Jurkat, Clone E6-1 (cell line): ENCODE data around the gene NLN.
"Not testable (repeated sequence)": the region's sequence is repeated elsewhere in the genome, so short reads cannot be mapped to it uniquely, and the experiment has no call there.

Experiments used
- DNase-seq: peaks from one replicate; pipeline ENCODE4 v3.0.0-alpha.2; 2011; ENCODE audit warnings: low read depth, low spot score
- H3K4me3 ChIP-seq: 2 replicates; pipeline ENCODE4 v1.5.1; 2011; ENCODE audit warnings: mild to moderate bottlenecking, low read length, control low read depth, moderate library complexity

The NLN gene

DNA sequence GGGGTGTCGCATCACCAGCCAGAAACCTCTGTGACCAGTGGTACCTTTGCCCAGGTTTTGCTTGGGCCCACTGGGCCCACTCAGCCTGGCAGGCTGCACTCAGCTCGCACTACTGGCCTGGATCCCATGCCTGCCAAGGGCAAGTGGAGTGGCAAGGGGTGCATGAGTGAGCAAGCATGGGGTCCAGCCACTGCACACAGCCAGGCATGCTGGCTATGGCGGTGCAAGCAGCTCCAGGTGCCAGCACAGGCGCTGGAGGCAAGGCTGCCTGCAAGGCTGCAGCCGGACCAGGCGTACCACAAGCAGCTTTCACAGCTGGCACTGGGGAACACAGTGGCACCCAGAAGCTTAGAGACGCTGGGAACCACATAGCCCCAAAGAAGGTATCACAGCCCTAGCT is 80.1 kb downstream of the NLN start:
- no peak overlapping the region for H3K4me3 ChIP-seq
- no peak for DNase-seq

DNA sequence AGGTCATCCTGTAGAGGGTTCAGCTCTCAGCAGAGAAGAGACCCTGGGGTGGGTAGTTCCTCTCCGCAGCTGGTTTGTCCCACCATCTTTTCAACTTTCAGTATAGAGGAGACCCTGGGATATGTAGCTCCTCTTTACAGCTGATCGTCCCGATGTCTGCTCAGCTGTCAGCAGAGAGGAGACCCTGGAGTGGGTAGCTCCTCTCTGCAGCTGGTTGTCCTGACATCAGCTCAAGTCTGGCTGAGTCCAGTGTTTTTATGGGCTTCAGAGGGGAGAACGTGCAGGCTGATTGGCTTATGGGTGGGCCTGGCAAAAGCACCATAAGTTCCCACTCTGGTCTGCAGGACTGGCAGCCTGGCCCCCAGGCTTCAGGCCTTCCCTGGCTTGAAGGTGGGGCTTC is 80.8 kb downstream of the NLN start:
- no peak for DNase-seq
- no peak overlapping the region for H3K4me3 ChIP-seq

GRCh38 chr5:65803699-65804391 is 81.8 kb downstream of the NLN start:
- peak; percentile 59 for DNase-seq
- H3K4me3 ChIP-seq: no peak overlapping the region

DNA sequence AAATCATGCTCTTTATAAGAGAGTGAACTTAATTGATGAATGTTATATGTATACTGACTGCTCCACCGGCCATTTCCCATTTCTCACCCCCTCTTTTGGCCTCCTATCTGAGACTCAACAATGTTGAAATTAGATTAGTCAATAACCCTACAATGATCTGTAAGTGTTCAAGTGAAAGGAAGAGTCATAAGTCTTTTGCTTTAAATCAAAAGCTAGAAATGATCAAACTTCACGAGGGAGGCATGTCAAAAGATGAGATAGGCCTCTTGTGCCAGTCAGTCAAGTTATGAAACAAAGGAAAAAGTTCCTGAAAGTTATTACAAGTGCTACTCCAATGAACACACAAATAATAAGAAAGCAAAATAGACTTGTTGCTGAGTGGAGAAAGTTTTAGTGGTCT is 83.1 kb downstream of the NLN start:
- H3K4me3 ChIP-seq: no peak overlapping the region
- DNase-seq: no peak

- DNase-seq, H3K4me3 ChIP-seq: not testable (repeated sequence)
Observed at GRCh38 chr5:65807494-65807893, 85.5 kb downstream of the NLN start.

DNA sequence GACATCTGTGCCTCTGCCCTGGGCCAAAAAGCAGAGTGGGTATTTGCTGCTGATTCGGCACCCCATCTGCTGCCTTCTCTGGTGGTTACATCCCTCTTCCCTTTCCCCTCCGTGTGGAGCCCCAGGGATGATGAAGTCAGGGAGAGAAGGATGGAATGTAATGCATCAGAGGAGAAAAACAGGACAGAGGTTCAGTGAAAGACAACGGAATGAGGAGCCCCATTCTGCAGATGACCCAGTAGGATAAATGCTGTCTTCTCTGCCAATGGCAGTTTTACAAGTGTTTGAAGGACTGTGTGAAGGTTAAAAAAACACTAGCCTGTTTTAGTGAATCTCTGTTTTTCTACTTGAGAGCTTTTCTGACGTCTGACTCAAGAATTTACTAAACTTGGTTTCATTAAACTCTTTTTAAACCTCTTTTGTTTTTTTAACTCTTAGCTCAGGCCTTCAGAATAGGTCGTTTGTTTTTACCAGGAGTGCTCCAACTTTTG is 86.3 kb downstream of the NLN start:
- no peak overlapping the region for H3K4me3 ChIP-seq
- no peak for DNase-seq

- no peak for DNase-seq
- H3K4me3 ChIP-seq: no peak overlapping the region
Observed at GRCh38 chr5:65808818-65809217, 86.8 kb downstream of the NLN start.

DNA sequence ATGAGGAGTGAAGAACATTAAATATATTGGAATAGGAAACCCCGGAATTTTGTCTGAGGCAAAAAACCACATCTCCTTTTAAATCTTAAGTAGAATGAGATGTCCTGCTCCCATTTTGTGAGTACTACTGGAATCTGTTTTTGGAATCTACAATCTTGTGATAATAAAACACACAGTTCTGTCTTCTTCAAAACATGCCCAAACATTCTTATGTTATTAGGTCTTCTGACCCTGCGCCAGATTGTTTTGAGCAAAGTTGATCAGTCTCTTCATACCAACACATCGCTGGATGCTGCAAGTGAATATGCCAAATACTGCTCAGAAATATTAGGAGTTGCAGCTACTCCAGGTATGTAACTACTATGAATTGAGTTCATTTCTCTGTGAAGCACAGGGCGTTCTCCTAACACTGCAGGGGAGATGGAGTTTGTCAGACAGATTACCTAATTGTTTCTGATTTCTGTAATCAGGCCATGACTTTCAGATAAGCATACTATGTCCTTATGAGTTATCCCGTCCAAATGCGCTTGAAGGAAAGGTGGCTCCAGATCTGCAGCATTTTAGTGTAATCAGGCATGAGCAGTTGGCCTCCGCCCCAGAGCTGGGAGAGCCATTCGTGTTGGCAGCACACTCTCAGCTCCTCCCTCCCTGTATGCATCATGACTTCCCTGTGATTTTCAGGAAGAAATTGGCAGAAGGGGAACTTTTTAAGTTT is 88.0 kb downstream of the NLN start:
- no peak overlapping the region for H3K4me3 ChIP-seq
- no peak for DNase-seq

DNA sequence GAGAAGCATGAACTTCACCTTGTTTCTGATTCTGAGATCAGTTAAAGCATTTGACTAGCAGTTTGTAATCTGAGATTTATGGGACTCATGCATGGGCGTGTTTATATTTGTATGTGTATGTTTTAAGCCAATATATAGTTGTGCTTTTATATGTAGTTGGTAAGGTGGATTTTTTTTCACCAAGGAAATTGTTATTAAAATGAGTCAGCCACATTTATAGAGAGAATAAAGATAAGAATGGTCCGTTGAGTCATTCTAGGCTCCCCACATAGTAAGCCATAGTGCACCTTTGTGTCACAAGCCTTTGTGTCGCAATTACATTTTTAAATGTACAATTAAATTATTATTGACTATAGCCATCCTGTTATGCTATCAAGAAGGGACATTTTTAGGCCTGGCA is 89.0 kb downstream of the NLN start:
- no peak overlapping the region for H3K4me3 ChIP-seq
- DNase-seq: no peak

DNA sequence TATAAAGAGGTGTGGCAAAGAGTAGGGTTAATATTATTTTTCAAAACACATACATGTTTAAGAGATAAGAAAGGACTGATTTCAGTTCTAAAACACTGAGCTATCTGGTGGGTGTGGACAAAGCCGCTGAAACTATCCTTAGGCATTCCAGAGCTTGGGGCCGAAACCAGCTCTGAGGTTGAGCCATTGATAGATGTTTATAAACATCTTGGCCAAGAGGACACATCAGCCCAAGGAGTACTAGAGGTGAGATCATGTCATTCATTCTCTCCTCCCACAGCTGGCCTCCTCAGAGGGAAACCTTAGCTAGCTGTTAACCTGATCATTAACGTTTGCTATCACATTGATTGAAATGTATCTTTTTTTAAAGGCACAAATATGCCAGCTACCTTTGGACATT is 89.9 kb downstream of the NLN start:
- no peak overlapping the region for H3K4me3 ChIP-seq
- no peak for DNase-seq

DNA sequence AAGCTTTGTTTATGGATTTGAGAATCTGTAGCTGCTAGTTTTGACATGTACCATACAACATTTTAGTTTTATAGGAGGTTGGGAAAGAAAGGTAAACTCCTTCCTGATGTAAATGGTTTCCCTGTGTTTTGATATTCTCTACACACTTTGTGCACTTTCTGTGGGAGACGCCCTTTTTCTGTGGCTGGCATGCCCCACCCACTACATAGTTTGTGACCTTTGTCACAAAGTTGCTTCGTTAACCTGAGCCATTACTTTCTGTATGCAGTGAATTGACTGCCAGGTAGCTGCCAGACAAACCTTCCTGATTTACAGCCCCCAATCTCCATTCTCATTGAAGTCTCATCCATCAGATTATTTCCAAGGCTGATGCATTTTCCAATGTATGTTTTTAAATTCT is 90.6 kb downstream of the NLN start:
- no peak for DNase-seq
- no peak overlapping the region for H3K4me3 ChIP-seq

GRCh38 chr5:65813174-65813573 is 91.2 kb downstream of the NLN start:
- no peak for DNase-seq
- H3K4me3 ChIP-seq: no peak overlapping the region

GRCh38 chr5:65815161-65815560 is 93.2 kb downstream of the NLN start:
- DNase-seq: no peak
- no peak overlapping the region for H3K4me3 ChIP-seq

- DNase-seq: no peak
- H3K4me3 ChIP-seq: no peak overlapping the region
Observed at GRCh38 chr5:65816729-65817128, 94.7 kb downstream of the NLN start.

DNA sequence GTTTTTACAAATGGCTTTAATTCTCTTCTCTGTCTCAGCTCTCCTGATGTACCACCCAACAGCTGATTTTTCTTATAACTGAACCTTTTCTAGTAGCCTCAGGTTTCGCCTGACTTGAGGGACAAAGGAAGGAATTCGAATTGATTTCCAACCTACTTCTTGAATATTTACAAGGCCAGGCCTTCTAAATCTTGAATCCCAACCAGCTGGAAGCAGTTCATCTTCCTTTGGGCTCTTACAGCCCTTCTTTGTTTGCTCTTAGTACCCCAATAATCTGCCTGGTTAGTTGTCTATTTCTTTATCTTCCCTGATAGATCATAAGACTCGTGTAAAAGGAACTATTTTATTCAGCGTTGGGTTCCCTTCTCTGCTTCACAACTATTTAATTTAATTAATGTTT is 95.9 kb downstream of the NLN start:
- DNase-seq: no peak
- H3K4me3 ChIP-seq: no peak overlapping the region

DNA sequence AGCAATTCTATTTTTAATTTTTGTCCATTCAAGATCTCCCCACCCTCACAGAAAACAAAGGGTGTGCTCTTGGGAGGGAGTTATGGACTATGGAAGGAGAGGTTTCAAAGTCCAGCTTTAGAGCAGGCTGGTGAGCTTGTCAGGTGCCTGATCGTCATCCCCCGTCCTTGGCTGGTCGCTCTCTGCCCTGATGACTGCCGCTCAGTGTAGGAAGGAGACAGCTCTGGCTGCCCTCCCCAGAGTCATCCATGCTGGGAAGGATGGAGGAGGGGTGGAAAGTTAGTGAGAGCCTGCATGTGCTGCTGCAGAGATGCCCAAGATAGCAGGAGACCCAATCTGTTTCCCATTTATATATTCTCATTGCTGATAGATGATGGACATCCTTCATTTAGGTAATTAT is 96.6 kb downstream of the NLN start:
- H3K4me3 ChIP-seq: no peak overlapping the region
- DNase-seq: no peak

DNA sequence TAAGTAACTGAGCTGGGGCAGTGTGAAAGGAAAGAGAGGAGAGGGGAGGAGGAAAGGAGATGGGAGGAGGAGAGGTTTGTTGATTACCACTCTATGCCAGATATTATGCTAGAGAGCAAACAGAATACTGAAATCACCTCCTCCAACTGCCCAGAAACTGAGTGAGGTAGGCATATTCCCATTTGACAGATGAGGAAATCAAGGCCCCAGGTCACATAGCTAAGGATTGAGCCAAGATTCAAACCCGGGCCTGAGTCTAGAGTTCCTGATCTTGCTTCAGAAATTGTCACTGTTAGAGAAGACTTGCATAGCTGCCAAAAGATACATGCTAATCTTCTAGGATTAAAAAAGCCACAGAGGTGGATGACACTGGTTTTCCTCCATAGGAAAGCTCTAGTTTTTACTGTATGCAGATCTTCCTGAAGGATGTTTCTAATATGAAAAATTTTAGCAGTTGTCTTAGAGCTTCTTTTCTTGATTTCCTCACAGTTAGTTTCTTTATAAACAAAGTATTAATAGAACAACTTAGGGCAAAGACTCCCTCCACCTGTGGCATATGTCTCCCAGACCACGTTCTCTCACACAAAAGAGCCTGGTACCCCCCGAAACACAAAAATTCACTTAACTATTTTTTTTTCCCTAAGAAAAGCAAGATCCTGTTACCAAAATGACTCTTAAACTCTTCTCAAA is 97.4 kb downstream of the NLN start:
- no peak for DNase-seq

DNA sequence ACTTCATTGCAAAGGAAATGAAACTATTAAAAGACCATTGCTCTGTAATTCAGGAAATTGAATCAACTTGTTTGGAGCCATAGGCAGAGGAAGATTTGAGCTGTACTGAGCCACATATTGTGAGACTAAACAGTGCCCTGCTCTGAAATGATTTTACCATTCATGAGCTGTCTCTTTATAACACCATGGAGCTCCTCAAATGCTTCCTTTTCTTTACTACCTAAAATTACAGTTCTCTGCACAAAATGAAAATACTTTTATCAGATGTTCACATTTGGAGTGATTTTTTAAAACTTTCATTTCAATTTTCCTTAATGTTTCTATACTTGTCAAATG is 97.9 kb downstream of the NLN start:
- DNase-seq: no peak

More for the DNA sequence above, 97.4 kb downstream of the NLN start:
- H3K4me3 ChIP-seq: no peak overlapping the region

DNA sequence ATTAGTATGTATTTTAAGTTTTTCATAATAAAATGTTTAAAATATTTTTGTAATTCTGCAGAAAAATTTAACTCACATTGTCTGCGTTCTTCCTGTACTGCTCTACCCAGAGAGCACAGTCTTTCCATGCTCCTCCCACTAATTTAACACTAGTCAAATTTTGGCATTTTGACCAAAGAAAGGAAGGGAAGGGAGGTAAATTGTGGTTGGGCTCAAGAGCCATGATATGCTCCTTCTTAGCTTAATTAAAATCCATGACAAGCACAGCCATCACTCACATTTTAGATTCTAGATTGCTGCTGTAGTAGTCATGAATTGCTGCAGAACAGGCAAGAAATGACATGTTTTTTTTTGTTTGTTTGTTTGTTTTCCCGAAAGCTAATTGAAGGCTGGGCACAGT is 98.4 kb downstream of the NLN start:
- DNase-seq: no peak
- H3K4me3 ChIP-seq: no peak overlapping the region

More for the DNA sequence above, 97.9 kb downstream of the NLN start:
- H3K4me3 ChIP-seq: no peak overlapping the region

DNA sequence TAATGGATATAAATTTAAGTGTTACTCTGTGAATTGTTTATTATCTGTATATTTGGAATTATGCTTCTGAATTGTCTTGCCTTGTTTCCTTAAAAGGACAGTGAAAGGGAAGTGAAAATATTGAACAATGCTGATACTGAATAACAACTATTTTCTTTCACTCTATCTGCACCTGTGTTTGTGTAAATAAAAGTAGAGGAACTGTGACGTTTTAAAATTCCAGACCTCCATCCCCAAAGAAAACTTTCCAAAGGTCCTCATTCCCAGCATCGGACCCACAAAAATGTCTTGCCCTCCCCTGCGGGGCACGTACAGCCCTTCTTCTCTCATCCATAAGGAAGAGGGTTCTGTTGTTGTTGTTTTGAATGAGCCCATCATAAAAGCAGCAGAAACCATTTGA is 100.0 kb downstream of the NLN start:
- no peak overlapping the region for H3K4me3 ChIP-seq
- no peak for DNase-seq
